C4-2B (cell line): Measurements from ENCODE around the gene MRTFB.

ENCODE experiments used
- CTCF ChIP-seq: fragments of 450-650 bp; conservative IDR thresholded peaks from 2 replicates; pipeline ENCODE4 v1.5.1; 2017; ENCODE audit warnings: mild to moderate bottlenecking
- ZFX ChIP-seq: fragments of 450-650 bp; IDR thresholded peaks from 2 replicates; pipeline ENCODE4 v1.6.1; 2017

GRCh38 chr16:14186795-14187221 is 115.7 kb downstream of the MRTFB start:
- TF ChIP-seq CTCF: no peak
- TF ChIP-seq ZFX: no peak
